ENCODE results near the gene PLEKHA4.
A peak's percentile ranks its signal among the peaks of the same experiment; 100 is the strongest.
"Not testable (repeated sequence)": the region's sequence is repeated elsewhere in the genome, so short reads cannot be mapped to it uniquely, and the experiment has no call there.

The PLEKHA4 gene, protein sequence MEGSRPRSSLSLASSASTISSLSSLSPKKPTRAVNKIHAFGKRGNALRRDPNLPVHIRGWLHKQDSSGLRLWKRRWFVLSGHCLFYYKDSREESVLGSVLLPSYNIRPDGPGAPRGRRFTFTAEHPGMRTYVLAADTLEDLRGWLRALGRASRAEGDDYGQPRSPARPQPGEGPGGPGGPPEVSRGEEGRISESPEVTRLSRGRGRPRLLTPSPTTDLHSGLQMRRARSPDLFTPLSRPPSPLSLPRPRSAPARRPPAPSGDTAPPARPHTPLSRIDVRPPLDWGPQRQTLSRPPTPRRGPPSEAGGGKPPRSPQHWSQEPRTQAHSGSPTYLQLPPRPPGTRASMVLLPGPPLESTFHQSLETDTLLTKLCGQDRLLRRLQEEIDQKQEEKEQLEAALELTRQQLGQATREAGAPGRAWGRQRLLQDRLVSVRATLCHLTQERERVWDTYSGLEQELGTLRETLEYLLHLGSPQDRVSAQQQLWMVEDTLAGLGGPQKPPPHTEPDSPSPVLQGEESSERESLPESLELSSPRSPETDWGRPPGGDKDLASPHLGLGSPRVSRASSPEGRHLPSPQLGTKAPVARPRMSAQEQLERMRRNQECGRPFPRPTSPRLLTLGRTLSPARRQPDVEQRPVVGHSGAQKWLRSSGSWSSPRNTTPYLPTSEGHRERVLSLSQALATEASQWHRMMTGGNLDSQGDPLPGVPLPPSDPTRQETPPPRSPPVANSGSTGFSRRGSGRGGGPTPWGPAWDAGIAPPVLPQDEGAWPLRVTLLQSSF

DNA sequence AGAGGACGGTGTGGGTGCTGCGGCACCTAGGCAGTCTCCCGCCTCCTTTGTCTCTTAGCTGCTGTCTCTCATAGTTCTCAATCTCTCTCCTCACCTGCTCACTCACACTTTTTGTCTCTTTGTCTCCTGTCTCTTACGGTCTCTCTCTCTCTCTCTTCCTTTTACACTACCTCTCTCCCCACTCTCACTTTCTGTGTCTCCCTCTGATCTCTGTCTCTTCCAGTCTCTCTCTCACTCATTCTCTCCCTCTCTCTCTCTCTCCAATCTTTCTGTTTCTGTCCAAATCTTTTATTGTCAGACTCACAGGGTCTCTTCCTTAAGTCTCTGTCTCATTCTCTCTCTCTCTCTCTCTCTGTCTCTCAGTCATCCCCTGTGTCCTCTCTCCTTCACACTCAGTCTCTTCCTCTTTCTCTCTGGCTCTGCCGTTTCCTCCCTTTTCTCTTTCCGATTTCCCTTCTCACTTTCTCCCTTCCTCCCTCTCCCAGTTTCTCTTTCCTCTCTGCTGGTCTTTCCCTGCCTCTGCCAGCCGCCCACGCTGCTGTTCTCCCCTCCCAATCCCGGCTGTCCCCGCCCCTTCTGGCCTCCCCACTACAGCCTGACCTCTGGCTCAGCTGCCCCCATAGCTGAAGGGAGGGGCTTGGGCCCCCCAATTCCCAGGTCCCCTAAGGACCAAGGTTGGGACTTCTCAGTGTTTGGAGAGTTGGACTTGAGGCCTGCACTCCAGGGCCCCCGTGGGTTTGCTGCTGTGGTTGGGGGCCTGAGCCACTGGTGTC is at the start of gene PLEKHA4:
Gene PLEKHA4, minus strand, starts transcription at position 504 of the 773 bp plus-strand sequence. CDS start 997 bp downstream, outside the sequence.
- Mint-ChIP-seq H3K9me3 (no peaks in the 10 kb centered on the region), H3K4me1 (ENCODE audit: low read depth) (peaks cover 17% of the 10 kb centered on the region), H3K36me3 (ENCODE audit: low read depth) (peaks cover 10% of the 10 kb centered on the region), H3K27ac (peak within 1 kb of the TSS; percentile 7), H3K27me3 (ENCODE audit: low read depth) (peaks cover 10% of the 10 kb centered on the region), H3K4me3 (no peak within 1 kb of the TSS)

DNA sequence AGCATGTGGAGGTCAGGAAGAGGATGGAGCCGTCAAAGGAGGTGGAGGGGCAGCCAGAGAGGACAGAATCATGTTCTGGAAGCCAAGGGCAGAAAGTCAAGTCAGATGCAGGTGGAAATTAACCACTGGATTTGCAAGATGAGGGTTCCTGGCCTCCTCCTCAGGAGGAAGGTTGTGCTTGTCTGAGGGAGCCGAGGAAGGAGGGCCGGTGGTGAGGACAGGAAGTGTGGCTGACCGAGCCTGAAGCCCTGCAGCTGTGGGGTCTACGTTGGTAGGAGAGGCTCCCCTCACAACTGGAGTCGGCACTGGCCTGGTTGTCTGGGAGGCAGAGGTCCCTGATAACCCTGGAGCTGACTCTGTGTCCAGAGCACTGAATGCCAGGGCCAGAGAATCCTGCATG is 49.7 kb upstream of the PLEKHA4 start:
- no peak overlapping the region for H3K4me3 Mint-ChIP-seq
- H3K4me1 Mint-ChIP-seq (ENCODE audit: low read depth): peaks cover 2% of the 10 kb centered on the region
- H3K9me3 Mint-ChIP-seq: no peaks in the 10 kb centered on the region
- no peak overlapping the region for H3K27ac Mint-ChIP-seq
- H3K36me3 Mint-ChIP-seq (ENCODE audit: low read depth): peaks cover 33% of the 10 kb centered on the region
- H3K27me3 Mint-ChIP-seq (ENCODE audit: low read depth): no peaks in the 10 kb centered on the region

GRCh38 chr19:48915757-48916156 is 47.3 kb upstream of the PLEKHA4 start:
- Mint-ChIP-seq H3K4me1 (ENCODE audit: low read depth) (peaks cover 4% of the 10 kb centered on the region), H3K27me3 (ENCODE audit: low read depth) (no peaks in the 10 kb centered on the region), H3K4me3 (no peak overlapping the region), H3K9me3 (no peaks in the 10 kb centered on the region), H3K36me3 (ENCODE audit: low read depth) (peaks cover 35% of the 10 kb centered on the region), H3K27ac (no peak overlapping the region)

GRCh38 chr19:48914181-48914580 is 45.8 kb upstream of the PLEKHA4 start:
- Mint-ChIP-seq H3K36me3 (ENCODE audit: low read depth) (peaks cover 38% of the 10 kb centered on the region), H3K27me3 (ENCODE audit: low read depth) (no peaks in the 10 kb centered on the region), H3K4me1 (ENCODE audit: low read depth) (peaks cover 4% of the 10 kb centered on the region), H3K4me3 (no peak overlapping the region), H3K9me3 (no peaks in the 10 kb centered on the region), H3K27ac (peak overlapping the region; percentile 6)

- Mint-ChIP-seq H3K27ac (no peak overlapping the region), H3K4me1 (ENCODE audit: low read depth) (peaks cover 4% of the 10 kb centered on the region), H3K4me3 (no peak overlapping the region), H3K27me3 (ENCODE audit: low read depth) (no peaks in the 10 kb centered on the region), H3K36me3 (ENCODE audit: low read depth) (peaks cover 38% of the 10 kb centered on the region), H3K9me3 (no peaks in the 10 kb centered on the region)
These were observed 44.9 kb upstream of the PLEKHA4 start for GRCh38 chr19:48913114-48913889.

GRCh38 chr19:48910803-48911202 is 42.4 kb upstream of the PLEKHA4 start:
- no peak overlapping the region for H3K27ac Mint-ChIP-seq
- H3K9me3 Mint-ChIP-seq: no peaks in the 10 kb centered on the region
- H3K4me1 Mint-ChIP-seq (ENCODE audit: low read depth): peaks cover 5% of the 10 kb centered on the region
- H3K27me3 Mint-ChIP-seq (ENCODE audit: low read depth): no peaks in the 10 kb centered on the region
- no peak overlapping the region for H3K4me3 Mint-ChIP-seq
- peaks cover 37% of the 10 kb centered on the region for H3K36me3 Mint-ChIP-seq (ENCODE audit: low read depth)

DNA sequence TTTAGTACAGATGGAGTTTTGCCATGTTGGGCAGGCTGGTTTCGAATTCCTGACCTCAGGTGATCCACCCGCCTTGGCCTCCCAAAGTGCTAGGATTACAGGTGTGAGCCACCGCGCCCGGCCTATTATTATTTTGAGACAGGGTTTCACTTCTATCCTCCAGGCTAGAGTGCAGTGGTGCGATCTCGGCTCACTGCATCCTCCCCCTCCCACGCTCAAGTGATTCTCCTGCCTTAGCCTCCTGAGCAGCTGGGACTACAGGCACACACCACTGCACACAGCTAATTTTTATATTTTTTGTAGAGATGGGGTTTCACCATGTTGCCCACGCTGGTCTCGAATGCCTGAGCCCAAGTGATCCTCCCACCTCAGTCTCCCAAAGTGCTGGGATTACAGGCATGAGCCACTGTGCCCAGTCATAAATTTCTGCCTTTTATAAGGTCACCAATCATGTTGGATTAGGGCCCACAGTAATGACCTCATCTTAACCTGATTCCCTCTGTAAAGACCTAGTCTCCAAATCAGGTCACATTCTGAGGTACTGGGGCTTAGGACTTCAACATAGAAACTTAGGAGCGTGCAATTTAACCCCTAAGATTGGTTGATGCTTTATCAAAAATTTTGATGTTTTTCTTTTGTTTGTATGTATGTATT is 41.1 kb upstream of the PLEKHA4 start:
- H3K27ac Mint-ChIP-seq; H3K4me1 Mint-ChIP-seq (ENCODE audit: low read depth); H3K27me3 Mint-ChIP-seq (ENCODE audit: low read depth); H3K4me3 Mint-ChIP-seq; H3K9me3 Mint-ChIP-seq: not testable (repeated sequence)
- H3K36me3 Mint-ChIP-seq (ENCODE audit: low read depth): peaks cover 43% of the 10 kb centered on the region

GRCh38 chr19:48907671-48908070 is 39.3 kb upstream of the PLEKHA4 start:
- Mint-ChIP-seq H3K9me3 (no peaks in the 10 kb centered on the region), H3K27ac (no peak overlapping the region), H3K36me3 (ENCODE audit: low read depth) (peaks cover 39% of the 10 kb centered on the region), H3K4me3 (no peak overlapping the region), H3K27me3 (ENCODE audit: low read depth) (no peaks in the 10 kb centered on the region), H3K4me1 (ENCODE audit: low read depth) (peaks cover 4% of the 10 kb centered on the region)

GRCh38 chr19:48906324-48906723 is 37.9 kb upstream of the PLEKHA4 start:
- H3K4me1 Mint-ChIP-seq (ENCODE audit: low read depth): peaks cover 13% of the 10 kb centered on the region
- H3K36me3 Mint-ChIP-seq (ENCODE audit: low read depth): peaks cover 38% of the 10 kb centered on the region
- no peaks in the 10 kb centered on the region for H3K9me3 Mint-ChIP-seq
- no peaks in the 10 kb centered on the region for H3K27me3 Mint-ChIP-seq (ENCODE audit: low read depth)
- H3K27ac Mint-ChIP-seq: no peak overlapping the region
- H3K4me3 Mint-ChIP-seq: no peak overlapping the region

- Mint-ChIP-seq H3K27ac (no peak overlapping the region), H3K9me3 (no peaks in the 10 kb centered on the region), H3K4me3 (no peak overlapping the region), H3K4me1 (ENCODE audit: low read depth) (peaks cover 18% of the 10 kb centered on the region), H3K27me3 (ENCODE audit: low read depth) (no peaks in the 10 kb centered on the region), H3K36me3 (ENCODE audit: low read depth) (peaks cover 45% of the 10 kb centered on the region)
These were observed 37.2 kb upstream of the PLEKHA4 start for GRCh38 chr19:48905664-48906063.

DNA sequence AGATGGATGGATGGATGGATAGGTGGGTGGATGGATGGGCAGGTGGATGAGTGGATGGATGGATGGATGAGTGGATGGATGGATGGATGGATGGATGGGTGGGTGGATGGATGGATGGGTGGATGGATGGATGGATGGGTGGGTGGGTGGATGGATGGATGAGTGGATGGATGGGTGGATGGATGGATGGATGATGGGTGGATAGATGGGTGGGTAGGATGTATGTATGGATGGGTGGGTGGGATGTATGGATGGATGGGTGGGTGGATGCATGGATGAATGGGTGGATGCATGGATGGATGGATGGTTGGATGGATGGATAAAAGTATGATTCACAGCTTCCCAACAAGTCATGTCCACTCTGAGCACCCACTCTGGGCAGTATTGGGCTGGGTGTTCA is 35.4 kb upstream of the PLEKHA4 start:
- H3K4me1 Mint-ChIP-seq (ENCODE audit: low read depth): peaks cover 25% of the 10 kb centered on the region
- H3K36me3 Mint-ChIP-seq (ENCODE audit: low read depth): peaks cover 44% of the 10 kb centered on the region
- not testable (repeated sequence) for H3K27me3 Mint-ChIP-seq (ENCODE audit: low read depth); H3K4me3 Mint-ChIP-seq; H3K27ac Mint-ChIP-seq; H3K9me3 Mint-ChIP-seq

DNA sequence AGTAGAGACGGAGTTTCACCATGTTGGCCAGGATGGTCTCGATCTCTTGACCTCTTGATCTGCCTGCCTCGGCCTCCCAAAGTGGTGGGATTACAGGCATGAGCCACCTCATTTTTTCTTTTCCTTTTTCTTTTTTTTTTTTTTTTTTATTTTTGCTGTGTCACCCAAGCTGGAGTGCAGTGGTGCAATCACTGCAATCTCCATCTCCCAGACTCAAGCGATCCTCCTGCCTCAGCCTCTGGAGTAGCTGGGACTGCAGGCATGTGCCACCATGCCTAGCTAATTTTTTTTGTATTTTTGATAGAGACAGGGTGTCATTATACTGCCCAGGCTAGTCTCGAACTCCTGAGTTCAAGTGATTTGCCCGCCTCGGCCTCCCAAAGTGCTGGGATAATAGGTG is 33.9 kb upstream of the PLEKHA4 start:
- peak overlapping the region; percentile 62 for H3K4me3 Mint-ChIP-seq
- H3K4me1 Mint-ChIP-seq (ENCODE audit: low read depth): peaks cover 22% of the 10 kb centered on the region
- H3K27me3 Mint-ChIP-seq (ENCODE audit: low read depth); H3K27ac Mint-ChIP-seq; H3K9me3 Mint-ChIP-seq: not testable (repeated sequence)
- peaks cover 37% of the 10 kb centered on the region for H3K36me3 Mint-ChIP-seq (ENCODE audit: low read depth)

DNA sequence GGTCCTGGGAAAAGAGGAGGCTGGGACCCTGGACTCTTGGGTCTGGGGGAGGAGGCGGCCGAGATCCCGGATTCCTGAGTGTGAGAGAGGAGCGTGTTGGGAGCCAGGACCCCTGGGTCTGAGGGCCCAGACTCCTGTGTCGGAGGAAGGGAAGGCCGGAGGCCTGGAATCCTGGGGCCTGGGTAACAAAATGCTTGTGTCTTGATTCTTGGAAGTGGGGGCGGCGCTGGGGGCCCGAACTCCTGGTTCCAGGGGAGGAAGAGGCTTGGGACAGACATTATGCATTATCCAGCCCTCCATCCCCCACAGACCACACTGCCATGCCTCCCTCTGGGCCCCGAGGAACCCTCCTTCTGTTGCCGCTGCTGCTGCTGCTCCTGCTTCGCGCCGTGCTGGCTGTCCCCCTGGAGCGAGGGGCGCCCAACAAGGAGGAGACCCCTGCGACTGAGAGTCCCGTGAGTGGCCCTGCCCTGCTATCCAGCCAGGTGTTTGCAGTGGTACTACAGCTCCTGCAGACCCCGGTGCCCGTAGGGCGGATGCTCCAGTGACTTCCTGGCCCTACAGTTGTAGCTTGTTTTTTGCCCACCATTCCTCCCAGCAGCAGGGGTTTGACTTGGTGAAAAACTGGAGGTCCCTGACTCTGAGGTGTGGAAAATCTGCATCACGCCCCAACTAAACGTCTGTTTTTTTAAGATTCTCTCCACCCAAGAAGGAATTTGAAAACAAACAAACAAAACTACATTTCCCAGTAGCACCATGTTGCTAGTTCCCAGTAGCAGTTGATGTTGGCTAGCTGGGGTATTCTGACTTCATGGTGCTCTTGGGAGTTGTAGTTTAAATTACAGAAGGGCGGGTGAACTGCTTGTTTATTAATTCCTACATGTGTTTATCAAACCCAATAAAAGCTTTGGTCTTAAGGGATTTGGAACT is 32.3 kb upstream of the PLEKHA4 start:
- H3K4me1 Mint-ChIP-seq (ENCODE audit: low read depth): peaks cover 25% of the 10 kb centered on the region
- H3K4me3 Mint-ChIP-seq: peak overlapping the region; percentile 98
- H3K27me3 Mint-ChIP-seq (ENCODE audit: low read depth): peaks cover 7% of the 10 kb centered on the region
- H3K27ac Mint-ChIP-seq: peak overlapping the region; percentile 95
- H3K9me3 Mint-ChIP-seq: no peaks in the 10 kb centered on the region
- peaks cover 33% of the 10 kb centered on the region for H3K36me3 Mint-ChIP-seq (ENCODE audit: low read depth)
